Activated CD4-positive, CD25-positive, alpha-beta regulatory T cell treated with anti-CD3 and anti-CD28 coated beads, Interleukin-2, amount 50 U/mL, for 24 hours (primary cell): ENCODE data around the gene ISG20.

Experiments
- ATAC-seq, 2 donors: fragments of 150-1000 bp; cut with Tn5 transposase; one replicate each; pipeline ENCODE4 v1.10.0; 2021; ENCODE audit warnings: mild to moderate bottlenecking in 1 of 2, moderate library complexity in 1 of 2

The ISG20 gene

DNA sequence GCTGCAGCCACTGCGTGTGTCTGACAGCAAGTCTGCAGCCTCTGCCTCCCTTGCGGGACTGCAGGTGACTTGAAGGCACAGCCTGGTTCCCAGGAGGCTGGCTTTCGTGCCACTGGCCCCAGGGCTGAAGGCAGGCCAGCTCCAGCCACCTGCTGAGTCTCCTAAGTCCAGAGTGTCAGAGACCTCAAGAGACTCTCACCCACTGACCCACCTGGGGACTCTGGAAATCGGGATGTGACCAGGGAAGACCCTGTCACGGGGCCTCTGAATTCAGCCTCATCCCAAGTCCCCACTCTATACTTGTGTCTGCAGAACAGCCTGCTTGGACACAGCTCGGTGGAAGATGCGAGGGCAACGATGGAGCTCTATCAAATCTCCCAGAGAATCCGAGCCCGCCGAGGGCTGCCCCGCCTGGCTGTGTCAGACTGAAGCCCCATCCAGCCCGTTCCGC lies 16.3 kb downstream of the ISG20 start:
- no peak for ATAC-seq

DNA sequence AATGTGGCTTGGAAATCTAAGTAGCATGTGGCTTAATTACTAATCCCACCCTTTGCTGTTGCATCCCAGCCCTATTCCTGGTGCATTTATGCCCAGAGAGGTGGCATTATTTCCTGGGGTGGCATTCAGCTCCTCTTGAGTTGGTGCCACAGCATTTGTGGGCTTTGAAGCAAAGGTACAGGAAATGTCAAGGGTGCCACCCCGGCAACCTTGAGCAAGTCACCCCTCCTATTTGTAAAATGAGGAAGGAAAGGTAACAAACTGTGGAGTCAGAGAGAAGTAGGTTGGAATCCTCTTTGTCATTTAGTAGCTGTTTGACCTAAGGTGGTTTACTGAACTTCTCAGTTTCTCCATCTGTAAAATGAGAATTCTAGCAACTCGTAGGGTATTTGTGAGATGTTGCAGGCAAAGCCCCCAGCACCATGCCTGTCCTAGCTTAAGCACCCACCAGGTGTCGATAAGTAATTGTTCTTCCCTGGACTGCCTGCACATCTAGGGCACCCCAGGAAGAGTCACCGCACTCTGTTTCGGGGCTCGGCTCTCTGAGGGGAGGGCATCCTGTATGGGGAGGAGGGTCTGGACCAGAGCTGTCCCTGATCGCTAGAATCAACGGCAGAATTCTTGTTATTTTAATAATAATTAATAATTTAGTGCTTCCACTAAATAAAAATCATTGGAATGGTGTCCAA lies 17.1 kb downstream of the ISG20 start:
- ATAC-seq, result no peak

- ATAC-seq, result peak; percentile 42 to 58
Measured at GRCh38 chr15:88656760-88657221, 18.0 kb downstream of the ISG20 start.

DNA sequence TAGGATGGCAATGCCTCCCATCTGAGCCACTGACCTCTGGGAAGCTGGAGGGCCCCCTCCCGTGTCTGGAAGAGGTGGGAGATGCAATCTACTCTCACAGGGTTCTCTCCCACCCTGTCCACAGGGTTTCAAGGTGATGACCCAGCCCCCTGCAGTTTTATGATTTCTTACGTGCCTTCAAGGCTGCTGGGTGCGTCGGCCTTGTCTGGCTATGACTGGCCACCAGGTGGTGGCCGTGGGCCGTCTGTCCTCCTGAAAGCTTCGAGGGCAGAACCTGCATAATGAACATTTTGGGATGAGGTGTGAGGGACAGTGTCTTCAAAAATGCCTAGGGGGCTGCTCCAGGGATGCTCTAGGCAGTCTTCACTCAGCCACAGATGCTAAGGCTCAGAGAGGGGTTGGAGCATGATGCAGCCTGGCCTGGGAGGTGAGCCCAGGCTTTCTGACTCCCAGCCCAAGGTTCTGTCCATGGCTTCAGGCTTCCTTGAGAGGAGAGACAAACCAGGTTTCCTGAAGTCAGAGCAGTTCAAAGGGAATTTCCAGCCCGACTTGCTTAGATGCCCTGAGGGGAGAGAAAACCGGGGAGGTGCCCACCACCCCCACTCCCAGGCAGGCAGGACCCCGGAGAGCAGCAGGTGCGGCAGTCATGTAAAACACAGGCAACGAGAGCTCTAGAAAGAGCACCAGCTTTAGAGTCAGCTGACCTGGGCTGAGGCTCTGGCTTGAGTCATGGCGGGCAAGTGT lies 18.7 kb downstream of the ISG20 start:
- ATAC-seq, result peak in 1 of 2 donors; percentile 27

DNA sequence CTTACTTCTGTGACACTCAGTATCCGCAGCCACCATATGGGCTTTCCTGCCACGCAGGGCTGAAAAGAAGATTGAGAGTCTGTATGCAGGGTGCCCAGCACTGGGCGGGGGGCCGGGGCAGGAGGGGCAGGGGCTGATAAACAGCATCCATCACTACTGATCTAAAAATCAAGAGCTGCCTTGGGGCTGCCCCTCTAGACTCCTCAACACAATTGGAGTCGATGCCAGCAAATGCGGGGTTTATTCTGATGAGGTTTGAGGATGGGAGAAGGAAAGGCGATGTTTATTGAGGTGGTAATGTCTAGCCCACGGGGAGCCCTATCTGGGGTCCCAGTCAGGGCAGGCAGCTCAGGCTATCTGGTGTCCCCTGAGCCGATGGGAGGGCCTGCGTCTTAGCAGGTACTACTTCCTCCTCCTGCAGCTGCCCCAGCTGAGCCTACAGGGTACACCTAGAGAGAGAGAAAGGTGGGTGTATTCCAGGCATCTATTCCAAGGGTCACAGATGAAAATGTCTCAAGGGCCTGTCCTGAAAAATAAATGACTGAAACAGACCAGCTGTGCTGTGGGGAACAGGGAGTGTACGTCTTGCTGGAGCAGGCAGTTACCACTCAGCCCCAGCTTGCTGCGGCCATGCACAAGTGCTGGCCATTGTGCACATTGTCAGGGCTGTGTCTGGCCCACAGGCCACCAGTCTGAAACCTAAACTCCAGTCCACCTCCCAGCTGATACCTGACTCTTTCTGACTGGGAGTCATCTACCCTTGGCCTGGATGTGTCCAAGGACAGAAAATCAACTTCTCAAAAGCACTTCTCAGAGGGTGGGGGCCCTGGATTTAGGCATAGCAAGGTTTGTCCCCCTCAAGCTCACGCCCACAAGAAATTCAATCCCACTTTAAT lies 19.5 kb downstream of the ISG20 start:
- ATAC-seq, result no peak

DNA sequence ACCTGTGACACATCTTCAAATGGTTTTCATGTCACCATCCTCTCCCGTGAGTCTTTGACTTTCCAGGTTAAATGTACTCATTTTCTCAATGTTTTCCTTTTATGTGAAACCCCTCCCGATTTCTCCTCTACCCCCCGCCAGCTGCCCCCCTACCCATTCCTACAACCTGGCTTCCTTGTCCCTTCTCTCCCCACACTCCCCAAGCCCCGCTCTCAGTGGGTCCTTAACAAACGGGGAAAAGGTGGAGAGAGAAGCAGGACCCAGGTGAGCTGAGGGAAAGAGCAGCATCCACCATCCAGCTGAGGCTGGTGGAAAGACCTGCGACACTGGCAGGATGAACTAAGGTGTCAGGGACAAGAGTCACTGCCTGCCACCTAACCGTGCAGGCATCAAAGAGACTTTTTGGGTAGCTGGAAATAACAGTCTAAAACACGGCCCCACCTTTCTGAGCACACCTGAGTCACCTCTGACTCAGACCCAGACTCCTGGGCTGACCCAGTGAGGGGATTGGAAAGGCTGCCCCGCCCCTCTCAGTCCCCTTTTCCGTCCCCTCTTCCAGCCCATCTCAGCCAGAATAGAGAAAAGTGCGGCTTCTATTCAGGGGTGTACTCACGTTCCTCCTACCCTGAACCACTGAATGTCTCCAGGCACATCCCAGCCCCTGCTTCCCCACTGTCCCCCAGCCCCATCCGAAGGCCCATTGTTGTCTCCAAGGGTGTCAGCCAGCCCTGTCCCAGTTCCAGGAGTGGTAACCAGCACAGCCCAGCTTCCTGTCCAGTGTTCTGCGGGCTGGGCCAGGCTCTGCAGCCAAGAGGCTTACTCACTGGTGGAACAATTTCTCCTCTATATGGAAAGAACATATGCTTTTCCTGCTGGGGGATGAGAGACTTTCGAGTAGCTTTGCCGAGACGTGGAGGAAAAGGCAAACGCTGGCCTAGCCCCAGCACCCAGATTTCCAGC lies 20.4 kb downstream of the ISG20 start:
- ATAC-seq, result peak; percentile 61 to 62

- no peak for ATAC-seq
Measured at GRCh38 chr15:88661041-88661700, 22.4 kb downstream of the ISG20 start.

GRCh38 chr15:88661761-88662556 lies 23.1 kb downstream of the ISG20 start:
- no peak for ATAC-seq

GRCh38 chr15:88663141-88663621 lies 24.4 kb downstream of the ISG20 start:
- ATAC-seq, result no peak

- peak; percentile 77 to 82 for ATAC-seq
Measured at GRCh38 chr15:88664151-88664778, 25.4 kb downstream of the ISG20 start.

DNA sequence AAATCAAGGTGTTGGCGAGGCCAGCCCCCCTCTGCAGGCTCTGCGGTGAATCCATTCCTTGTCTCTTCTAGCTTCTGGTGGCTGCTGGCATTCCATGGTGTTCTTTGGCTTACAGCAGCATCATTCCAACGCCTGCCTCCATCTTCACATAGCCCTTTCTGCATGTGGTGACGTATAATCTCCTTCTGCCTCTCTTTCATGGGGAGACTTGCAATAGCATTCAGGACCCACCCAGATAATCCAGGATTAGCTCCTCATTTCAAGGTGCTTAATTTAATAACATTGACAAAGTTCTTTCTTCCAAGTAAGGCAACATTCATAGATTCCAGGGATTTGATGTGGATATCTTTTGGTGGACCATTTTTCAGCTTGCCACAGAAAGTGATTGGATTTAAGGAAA lies 35.8 kb downstream of the ISG20 start:
- no peak for ATAC-seq

DNA sequence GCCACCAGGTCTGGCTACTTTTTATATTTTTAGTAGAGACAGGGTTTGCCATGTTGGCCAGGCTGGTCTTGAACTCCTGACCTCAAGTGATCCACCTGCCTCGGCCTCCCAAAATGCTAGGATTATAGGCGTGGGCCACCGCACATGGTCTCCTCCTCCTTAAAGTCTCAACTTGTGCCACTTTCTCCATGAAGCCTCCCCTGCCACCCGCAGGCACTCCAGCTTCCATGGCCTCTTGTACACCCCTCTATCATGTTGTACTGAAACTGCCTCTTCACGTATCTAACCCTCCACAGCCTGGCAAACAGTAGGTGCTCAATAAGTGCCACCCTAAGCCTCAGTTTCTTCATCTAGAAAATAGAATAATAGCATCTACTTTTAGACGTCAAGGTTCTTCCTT lies 39.9 kb downstream of the ISG20 start:
- ATAC-seq, result no peak

- ATAC-seq, result no peak
Measured at GRCh38 chr15:88680241-88681001, 41.6 kb downstream of the ISG20 start.

DNA sequence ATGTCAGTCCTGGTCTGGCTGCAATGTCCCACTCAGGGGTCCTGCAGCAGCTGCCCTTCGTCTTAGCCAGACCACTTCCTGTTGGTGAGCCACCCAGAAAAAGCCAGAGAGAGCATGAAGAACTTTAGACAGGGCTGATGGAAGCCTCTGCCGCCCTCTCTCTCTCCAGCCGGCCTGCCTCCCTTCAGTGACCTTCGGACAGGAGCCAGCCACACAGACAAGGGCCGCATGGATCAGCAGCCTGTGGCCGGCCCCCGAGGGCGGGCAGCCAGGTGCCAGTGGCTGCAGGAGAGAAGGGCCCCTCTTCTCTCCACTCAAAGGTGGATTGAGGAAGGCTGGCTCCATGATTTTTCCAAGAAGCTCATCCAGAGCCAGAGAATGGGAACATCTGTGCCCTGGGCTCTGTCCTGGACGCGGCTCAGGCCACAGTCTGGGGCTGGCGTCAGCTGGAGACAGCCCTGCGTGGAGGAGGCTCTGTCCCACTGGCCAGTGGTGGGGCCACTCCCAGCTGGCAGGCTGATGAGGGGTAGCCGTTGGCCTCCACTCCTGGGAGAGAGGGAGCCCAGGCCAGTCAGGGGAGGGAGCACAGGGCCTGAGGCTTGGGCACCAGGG lies 42.9 kb downstream of the ISG20 start:
- ATAC-seq, result no peak

- ATAC-seq, result no peak
Measured at GRCh38 chr15:88684345-88684744, 45.5 kb downstream of the ISG20 start.

- no peak for ATAC-seq
Measured at GRCh38 chr15:88686166-88686565, 47.4 kb downstream of the ISG20 start.

- ATAC-seq, result no peak
Measured at GRCh38 chr15:88688394-88688933, 49.6 kb downstream of the ISG20 start.

GRCh38 chr15:88690331-88690730 lies 51.5 kb downstream of the ISG20 start:
- ATAC-seq, result no peak
